BJ (cell line): ENCODE measurements around the gene IMPA2. TPM values are rescaled to one million over a fixed set of nuclear protein-coding genes. Genes with fewer than 3 reads are reported as not detected.

Experiments used
- CTCF ChIA-PET: fragments of 350-600 bp; formaldehyde crosslinking; extraction: SDS; loops from one replicate; lab custom pipeline; 2021; ENCODE audit warnings: antibody characterized with exemption, inconsistent platforms; lab: Yijun Ruan, JAX
- POLR2A ChIA-PET: fragments of 300-600 bp; sonication (Branson Sonifier 250); formaldehyde crosslinking; extraction: SDS; loops from one replicate; lab custom pipeline; 2021; ENCODE audit warnings: antibody characterized with exemption; lab: Charles Lee
- DNase-seq: peaks from one replicate; pipeline ENCODE4 v3.0.0-alpha.2; 2011; ENCODE audit warnings: low read depth
- H3K27me3 ChIP-seq: 2 replicates; pipeline ENCODE4 v1.6.0; 2011; ENCODE audit warnings: low read length; ENCODE audit not compliant: control insufficient read depth, insufficient read depth
- H3K36me3 ChIP-seq: 2 replicates; pipeline ENCODE4 v1.5.1; 2011; ENCODE audit warnings: low read length; ENCODE audit not compliant: control insufficient read depth, insufficient read depth
- H3K4me3 ChIP-seq: 2 replicates; pipeline ENCODE4 v1.5.1; 2011; ENCODE audit warnings: low read depth, mild to moderate bottlenecking, control low read depth, low read length
- polyA plus RNA-seq: library from polyadenylated mRNA; depleted of rRNA; stranded (reverse); fragments of >200 nt; gene quantifications from 2 replicates; pipeline ENCODE4 v1.2.3, GENCODE V29; 2011
- TF ChIP-seq, protein P1 (sequence below): IDR thresholded peaks from 2 replicates; pipeline ENCODE4 v1.5.1; 2011; ENCODE audit warnings: low read depth, mild to moderate bottlenecking, control low read depth, inconsistent platforms, low read length, moderate library complexity; ENCODE audit not compliant: insufficient read depth

The IMPA2 gene
- polyA plus RNA-seq, 1 experiment: 22.8 TPM

GRCh38 chr18:12026562-12026961 lies 45.3 kb downstream of the IMPA2 start:
- Histone ChIP-seq H3K27me3 (no peaks in the 10 kb centered on the region), H3K4me3 (no peak overlapping the region), H3K36me3 (peaks cover 6% of the 10 kb centered on the region)
- DNase-seq: no peak
- ChIA-PET POLR2A (no interaction called here), CTCF (no interaction called here)
- TF ChIP-seq, protein P1, sequence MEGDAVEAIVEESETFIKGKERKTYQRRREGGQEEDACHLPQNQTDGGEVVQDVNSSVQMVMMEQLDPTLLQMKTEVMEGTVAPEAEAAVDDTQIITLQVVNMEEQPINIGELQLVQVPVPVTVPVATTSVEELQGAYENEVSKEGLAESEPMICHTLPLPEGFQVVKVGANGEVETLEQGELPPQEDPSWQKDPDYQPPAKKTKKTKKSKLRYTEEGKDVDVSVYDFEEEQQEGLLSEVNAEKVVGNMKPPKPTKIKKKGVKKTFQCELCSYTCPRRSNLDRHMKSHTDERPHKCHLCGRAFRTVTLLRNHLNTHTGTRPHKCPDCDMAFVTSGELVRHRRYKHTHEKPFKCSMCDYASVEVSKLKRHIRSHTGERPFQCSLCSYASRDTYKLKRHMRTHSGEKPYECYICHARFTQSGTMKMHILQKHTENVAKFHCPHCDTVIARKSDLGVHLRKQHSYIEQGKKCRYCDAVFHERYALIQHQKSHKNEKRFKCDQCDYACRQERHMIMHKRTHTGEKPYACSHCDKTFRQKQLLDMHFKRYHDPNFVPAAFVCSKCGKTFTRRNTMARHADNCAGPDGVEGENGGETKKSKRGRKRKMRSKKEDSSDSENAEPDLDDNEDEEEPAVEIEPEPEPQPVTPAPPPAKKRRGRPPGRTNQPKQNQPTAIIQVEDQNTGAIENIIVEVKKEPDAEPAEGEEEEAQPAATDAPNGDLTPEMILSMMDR: no peak

DNA sequence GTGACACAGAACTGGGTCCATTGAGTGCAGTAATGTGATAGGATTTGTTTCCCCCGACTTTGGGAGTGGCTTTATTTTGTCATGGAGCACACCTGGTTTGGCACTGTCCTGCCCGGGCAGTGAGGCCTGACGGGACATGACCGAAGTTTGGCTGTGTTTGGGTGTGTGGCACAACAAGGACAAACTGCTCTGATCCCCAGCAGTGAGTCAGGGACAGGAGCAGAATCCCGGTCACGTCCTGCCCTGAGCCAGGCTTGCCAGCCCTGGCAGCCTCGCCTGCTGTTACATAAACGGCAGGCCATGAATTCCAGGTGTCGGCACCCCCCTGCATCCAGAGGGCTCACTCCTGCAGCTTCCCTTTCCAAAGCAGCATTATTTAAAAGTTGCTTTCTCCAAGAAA lies 45.7 kb downstream of the IMPA2 start:
- CTCF ChIA-PET: no interaction called here
- TF ChIP-seq, protein P1: no peak
- no peak for DNase-seq
- POLR2A ChIA-PET: no interaction called here
- H3K36me3 ChIP-seq: peaks cover 6% of the 10 kb centered on the region
- H3K27me3 ChIP-seq: no peaks in the 10 kb centered on the region
- H3K4me3 ChIP-seq: no peak overlapping the region

DNA sequence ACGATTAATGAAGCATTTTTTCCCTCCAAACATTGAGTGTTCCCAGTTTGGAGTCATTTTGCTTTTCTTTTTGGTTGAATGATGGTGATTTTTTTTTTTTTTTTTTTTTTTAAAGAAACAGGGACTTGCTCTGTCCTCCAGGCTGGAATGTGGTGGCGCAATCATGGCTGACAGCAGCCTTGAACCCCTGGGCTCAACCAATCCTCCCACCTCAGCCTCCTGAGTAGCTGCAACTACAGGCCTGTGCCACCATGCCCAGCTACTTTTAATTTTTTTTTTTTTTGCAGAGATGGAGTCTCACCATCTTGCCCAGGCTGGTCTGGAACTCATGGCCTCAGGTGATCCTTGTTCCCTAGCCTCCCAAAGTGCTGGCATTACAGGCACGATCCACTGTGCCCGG lies 46.2 kb downstream of the IMPA2 start:
- peaks cover 6% of the 10 kb centered on the region for H3K36me3 ChIP-seq
- no peak for DNase-seq
- H3K4me3 ChIP-seq: no peak overlapping the region
- POLR2A ChIA-PET: no interaction called here
- no peaks in the 10 kb centered on the region for H3K27me3 ChIP-seq
- CTCF ChIA-PET: no interaction called here
- TF ChIP-seq, protein P1: no peak

GRCh38 chr18:12028040-12028628 lies 46.8 kb downstream of the IMPA2 start:
- TF ChIP-seq, protein P1: no peak
- no peak for DNase-seq
- H3K4me3 ChIP-seq: no peak overlapping the region
- ChIA-PET POLR2A (no interaction called here), CTCF (interaction anchor here (2.9 kb wide), 1 partner anchor 11 kb away, joined by 10 read pairs; no protein-coding TSS in a partner anchor)
- no peaks in the 10 kb centered on the region for H3K27me3 ChIP-seq
- peaks cover 5% of the 10 kb centered on the region for H3K36me3 ChIP-seq

GRCh38 chr18:12028674-12029073 lies 47.4 kb downstream of the IMPA2 start:
- no peaks in the 10 kb centered on the region for H3K27me3 ChIP-seq
- no peak overlapping the region for H3K4me3 ChIP-seq
- TF ChIP-seq, protein P1: no peak
- ChIA-PET CTCF (interaction anchor here (0.6 to 2.9 kb wide), 2 partner anchors 9 to 10 kb away, joined by 4 to 10 read pairs; no protein-coding TSS in a partner anchor), POLR2A (no interaction called here)
- DNase-seq: no peak
- H3K36me3 ChIP-seq: peaks cover 3% of the 10 kb centered on the region
